NCI-H1417 (cell line): ENCODE data around the gene BCL7B.
"Not testable (repeated sequence)": the region's sequence is repeated elsewhere in the genome, so short reads cannot be mapped to it uniquely, and the experiment has no call there.

ENCODE experiments used
- DNase-seq, 3 experiments: peaks; one replicate each; lab custom pipeline; 2025; lab: John Stamatoyannopoulos, UW

Gene BCL7B

GRCh38 chr7:73496626-73497025 is 60.9 kb downstream of the BCL7B start:
- DNase-seq = no peak

GRCh38 chr7:73495507-73495906 is 62.0 kb downstream of the BCL7B start:
- DNase-seq = not testable (repeated sequence)

GRCh38 chr7:73489976-73490375 is 67.5 kb downstream of the BCL7B start:
- DNase-seq = no peak

- no peak for DNase-seq
Measured at GRCh38 chr7:73487486-73487885, 70.0 kb downstream of the BCL7B start.
